H1 (cell line): Measurements from ENCODE around the gene TSPAN2. TPM values are rescaled to one million over a fixed set of nuclear protein-coding genes. Genes with fewer than 3 reads are reported as not detected.

Experiments
- CTCF ChIA-PET: fragments of 300-600 bp; sonication (Branson Sonifier 250); formaldehyde crosslinking; loops from one replicate; lab custom pipeline; 2021; ENCODE audit not compliant: partially characterized antibody; lab: Charles Lee
- POLR2A ChIA-PET: fragments of 300-600 bp; sonication (Branson Sonifier 250); formaldehyde crosslinking; loops from one replicate; lab custom pipeline; 2021; ENCODE audit warnings: inconsistent platforms; ENCODE audit not compliant: partially characterized antibody; lab: Charles Lee
- DNase-seq, 2 experiments: peaks; one replicate each; pipeline versions ENCODE4 v3.0.0 to v3.0.0-alpha.2; 2010 to 2022; ENCODE audit warnings: low spot score in 2 of 2, low read depth in 1 of 2, mixed read lengths in 1 of 2
- FAIRE-seq: peaks from 2 replicates; lab custom pipeline; 2011; peaks lifted over from hg19 to GRCh38; lab: Jason Lieb, UNC
- H2AFZ ChIP-seq: 2 replicates; pipeline ENCODE4 v1.8.1; 2012; ENCODE audit warnings: low read length, inconsistent platforms
- H2AK5ac ChIP-seq: 2 replicates; pipeline ENCODE4 v1.6.1; 2013; ENCODE audit warnings: low read depth, low read length
- H2BK120ac ChIP-seq: replicated peaks from 2 replicates; pipeline ENCODE3; 2013; ENCODE audit warnings: low read depth, low read length, inconsistent platforms
- H2BK12ac ChIP-seq: 2 replicates; pipeline ENCODE4 v1.6.1; 2013; ENCODE audit warnings: low read depth, low read length
- H2BK15ac ChIP-seq: 2 replicates; pipeline ENCODE4 v1.6.1; 2013; ENCODE audit warnings: low read length
- H2BK20ac ChIP-seq: 2 replicates; pipeline ENCODE4 v1.6.1; 2013; ENCODE audit warnings: low read length
- H2BK5ac ChIP-seq: 2 replicates; pipeline ENCODE4 v1.6.1; 2013; ENCODE audit warnings: low read depth, low read length
- H3K14ac ChIP-seq: 2 replicates; pipeline ENCODE4 v1.6.1; 2013; ENCODE audit warnings: inconsistent platforms; ENCODE audit not compliant: insufficient read length
- H3K18ac ChIP-seq: 2 replicates; pipeline ENCODE4 v1.6.1; 2013; ENCODE audit warnings: low read length; ENCODE audit errors: extremely low read depth
- H3K23ac ChIP-seq: 2 replicates; pipeline ENCODE4 v1.6.1; 2013; ENCODE audit warnings: inconsistent platforms; ENCODE audit not compliant: insufficient read length
- H3K23me2 ChIP-seq: 2 replicates; pipeline ENCODE4 v1.6.1; 2013; ENCODE audit warnings: low read depth, low read length
- H3K27ac ChIP-seq: 2 replicates; pipeline ENCODE4 v1.6.1; 2011; ENCODE audit warnings: low read depth, low read length, inconsistent platforms
- H3K27me3 ChIP-seq, 4 experiments: replicated peaks in 1 of 4; 1 replicate in 1 of 4; 2 replicates in 3 of 4; pipeline versions ENCODE4 v1.6.1 to v1.8.1; 2011 to 2013; ENCODE audit warnings: low read length in 3 of 4, mild to moderate bottlenecking in 3 of 4, inconsistent platforms in 2 of 4, mixed read lengths in 2 of 4, moderate library complexity in 1 of 4; ENCODE audit not compliant: control insufficient read depth in 3 of 4, insufficient read depth in 3 of 4; ENCODE audit errors: extremely low read depth in 1 of 4
- H3K36me3 ChIP-seq, 4 experiments: 2 replicates each; pipeline versions ENCODE4 v1.6.1 to v1.8.1; 2011 to 2013; ENCODE audit warnings: mild to moderate bottlenecking in 4 of 4, low read length in 3 of 4, moderate library complexity in 2 of 4, control low read depth in 1 of 4, inconsistent platforms in 1 of 4; ENCODE audit not compliant: insufficient read depth in 4 of 4, control insufficient read depth in 2 of 4
- H3K4ac ChIP-seq: replicated peaks from 2 replicates; pipeline ENCODE3; 2013; ENCODE audit warnings: low read length, low read depth, mixed read lengths, inconsistent platforms; ENCODE audit not compliant: insufficient read length
- H3K4me1 ChIP-seq, 4 experiments: replicated peaks in 1 of 4; 1 replicate in 1 of 4; 2 replicates in 3 of 4; pipeline versions ENCODE4 v1.6.1 to v1.8.1; 2011 to 2013; ENCODE audit warnings: low read length in 3 of 4, inconsistent platforms in 2 of 4, mixed read lengths in 1 of 4; ENCODE audit not compliant: insufficient read depth in 4 of 4, control insufficient read depth in 3 of 4
- H3K4me2 ChIP-seq, 2 experiments: 2 replicates each; pipeline versions ENCODE4 v1.6.1 to v1.8.1; 2011 to 2013; ENCODE audit warnings: low read depth in 2 of 2, low read length in 2 of 2, control low read depth in 1 of 2, inconsistent platforms in 1 of 2, mild to moderate bottlenecking in 1 of 2; ENCODE audit not compliant: insufficient read depth in 1 of 2
- H3K4me3 ChIP-seq, 4 experiments: fragments of 200-600, 300-600 bp in 1 of 4; sonication (generic), shearing (Covaris generic), sonication (Bioruptor Twin) in 1 of 4; 2 replicates each; pipeline versions ENCODE4 v1.5.1 to v1.8.1; 2011 to 2016; ENCODE audit warnings: low read length in 4 of 4, low read depth in 3 of 4, control low read depth in 2 of 4, inconsistent platforms in 2 of 4, mild to moderate bottlenecking in 2 of 4, mixed read lengths in 1 of 4, moderate library complexity in 1 of 4; ENCODE audit not compliant: insufficient read depth in 2 of 4; ENCODE audit errors: extremely low read depth in 1 of 4
- H3K56ac ChIP-seq: replicated peaks from 2 replicates; pipeline ENCODE3; 2013; ENCODE audit warnings: low read depth, mild to moderate bottlenecking, mixed read lengths, low read length, inconsistent platforms; ENCODE audit not compliant: insufficient read length
- H3K79me1 ChIP-seq: 2 replicates; pipeline ENCODE4 v1.6.1; 2013; ENCODE audit warnings: low read depth, low read length, control low read depth
- H3K79me2 ChIP-seq, 2 experiments: 2 replicates each; pipeline versions ENCODE4 v1.6.1 to v1.8.1; 2012 to 2013; ENCODE audit warnings: low read length in 2 of 2, mild to moderate bottlenecking in 2 of 2, inconsistent platforms in 1 of 2; ENCODE audit not compliant: insufficient read depth in 2 of 2, control insufficient read depth in 1 of 2
- H3K9ac ChIP-seq, 4 experiments: replicated peaks in 1 of 4; 1 replicate in 1 of 4; 2 replicates in 3 of 4; pipeline versions ENCODE4 v1.6.1 to v1.8.1; 2011 to 2013; ENCODE audit warnings: low read depth in 3 of 4, low read length in 3 of 4, control low read depth in 2 of 4, mild to moderate bottlenecking in 2 of 4, moderate library complexity in 2 of 4, inconsistent platforms in 1 of 4; ENCODE audit errors: extremely low read depth in 1 of 4
- H3K9me3 ChIP-seq, 2 experiments: 2 replicates each; pipeline versions ENCODE4 v1.6.1 to v1.8.1; 2012 to 2013; ENCODE audit warnings: mild to moderate bottlenecking in 2 of 2, moderate library complexity in 2 of 2, control low read depth in 1 of 2, inconsistent platforms in 1 of 2, low read depth in 1 of 2, low read length in 1 of 2, mixed read lengths in 1 of 2; ENCODE audit not compliant: insufficient read depth in 2 of 2
- H4K20me1 ChIP-seq, 2 experiments: replicated peaks in 1 of 2; 2 replicates each; pipeline versions ENCODE3 to v1.8.1; 2011 to 2013; ENCODE audit warnings: inconsistent platforms in 2 of 2, low read length in 2 of 2, mild to moderate bottlenecking in 1 of 2; ENCODE audit not compliant: insufficient read depth in 2 of 2, control insufficient read depth in 1 of 2
- H4K5ac ChIP-seq: 2 replicates; pipeline ENCODE4 v1.6.1; 2013; ENCODE audit warnings: low read length, low read depth, mixed read lengths, inconsistent platforms; ENCODE audit not compliant: insufficient read length
- H4K8ac ChIP-seq: 2 replicates; pipeline ENCODE4 v1.8.0; 2013; ENCODE audit warnings: mild to moderate bottlenecking, moderate library complexity, low read length, inconsistent platforms; ENCODE audit not compliant: insufficient read depth; ENCODE audit errors: extremely low read depth
- H4K91ac ChIP-seq: replicated peaks from 2 replicates; pipeline ENCODE3; 2013; ENCODE audit warnings: low read length, mixed read lengths, inconsistent platforms; ENCODE audit not compliant: insufficient read length
- BACH1 ChIP-seq: IDR thresholded peaks from 2 replicates; pipeline ENCODE4 v1.6.1; 2012; ENCODE audit warnings: low read length, improper control_type of control experiment
- JUN ChIP-seq: IDR thresholded peaks from 2 replicates; pipeline ENCODE4 v1.6.1; 2011; ENCODE audit warnings: low read depth, mild to moderate bottlenecking, improper control_type of control experiment, low read length
- NANOG ChIP-seq: IDR thresholded peaks from 2 replicates; pipeline ENCODE4 v1.6.1; 2011; ENCODE audit warnings: low read length, low read depth, mild to moderate bottlenecking, inconsistent platforms; ENCODE audit not compliant: insufficient read depth, poor library complexity, severe bottlenecking
- POLR2A ChIP-seq, 2 experiments: IDR thresholded peaks; 1 replicate in 1 of 2; 2 replicates in 1 of 2; pipeline ENCODE4 v1.6.1; 2011; ENCODE audit warnings: low read depth in 2 of 2, low read length in 2 of 2, mild to moderate bottlenecking in 2 of 2; ENCODE audit errors: control extremely low read depth in 1 of 2
- SP1 ChIP-seq: IDR thresholded peaks from 2 replicates; pipeline ENCODE4 v1.6.1; 2011; ENCODE audit warnings: low read depth, low read length
- TAF7 ChIP-seq: optimal IDR thresholded peaks from 2 replicates; pipeline ENCODE3; 2011; ENCODE audit warnings: low read depth, mild to moderate bottlenecking, inconsistent platforms, low read length, moderate library complexity, borderline replicate concordance
- YY1 ChIP-seq: IDR thresholded peaks from 2 replicates; pipeline ENCODE4 v1.6.1; 2011; ENCODE audit warnings: low read depth, mild to moderate bottlenecking, low read length
- WGBS, 2 experiments: shearing (Covaris generic) in 1 of 2; methylation state at CpG; one replicate each; pipeline versions ENCODE4 v1.1.6 to v1.1.7; 2013 to 2015; ENCODE audit warnings: low lambda C conversion rate in 2 of 2, mixed read lengths in 2 of 2, inconsistent platforms in 1 of 2, low coverage in 1 of 2, missing lambda C conversion rate in 1 of 2; ENCODE audit not compliant: insufficient replicate concordance in 2 of 2, insufficient coverage in 1 of 2, insufficient read length in 1 of 2; ENCODE audit errors: extremely low coverage in 1 of 2, missing lambda C conversion rate in 1 of 2; 5-methylcytosine and 5-hydroxymethylcytosine counted together
- polyA plus RNA-seq, 7 experiments: library from polyadenylated mRNA; depleted of rRNA in 3 of 7; stranded (reverse) in 5 of 7; unstranded in 2 of 7; fragments of >200 nt in 5 of 7; fragments of 200-250 nt in 2 of 7; gene quantifications; 1 replicate in 5 of 7; 2 replicates in 1 of 7; 4 replicates in 1 of 7; pipeline versions ENCODE4 v1.2.1 to v1.2.3, GENCODE V29; 2011 to 2013; ENCODE audit warnings: missing spikeins in 2 of 7, mixed read lengths in 2 of 7
- total RNA-seq: library from RNA; stranded (reverse); fragmentation: NEBNext Ultra II Directional; extraction: Animal tissue kit (Norgen Biotek cat#: 25700); gene quantifications from 2 replicates; pipeline ENCODE4 v1.2.1, GENCODE V29; 2021

Gene TSPAN2
- total and polyA plus RNA-seq, 2 of the 8 experiments (the other 6 are each of a cell fraction or from before 2014, with no cell fraction given): 7.4 to 14.2 TPM

- Histone ChIP-seq H3K18ac (no peak overlapping the region), H2AK5ac (no peak overlapping the region), H4K5ac (no peak overlapping the region), H3K4ac (no peak overlapping the region), H3K14ac (no peak overlapping the region), H2BK15ac (no peak overlapping the region), H2BK20ac (no peak overlapping the region), H3K23me2 (no peaks in the 10 kb centered on the region; the same call in 1 of the 2 replicates), H3K56ac (no peak overlapping the region), H2AFZ (no peak overlapping the region), H3K27me3 (no peaks in the 10 kb centered on the region), H4K91ac (no peak overlapping the region), H3K79me2 (no peaks in the 10 kb centered on the region), H3K9me3 (no peaks in the 10 kb centered on the region), H3K4me1 (peaks cover 0 to 2% (median 0%) of the 10 kb centered on the region in 4 experiments; a peak in 2 of 7 replicates), H2BK12ac (no peak overlapping the region), H3K36me3 (no peaks in the 10 kb centered on the region), H3K4me2 (no peak overlapping the region), H2BK120ac (no peak overlapping the region), H2BK5ac (no peak overlapping the region), H4K20me1 (no peaks in the 10 kb centered on the region), H3K27ac (no peak overlapping the region), H3K79me1 (no peaks in the 10 kb centered on the region), H3K9ac (no peak overlapping the region), H3K23ac (no peak overlapping the region), H4K8ac (no peak overlapping the region), H3K4me3 (no peak overlapping the region)
- CTCF ChIA-PET: interaction anchor here (1.2 to 8.7 kb wide), 4 partner anchors 138 to 461 kb away, joined by 3 to 123 read pairs (median 46); no protein-coding TSS in a partner anchor
- TF ChIP-seq YY1 (no peak), TAF7 (no peak), BACH1 (no peak), NANOG (no peak), JUN (no peak), POLR2A (IDR thresholded peaks at IDR 0.05; ENCODE audit: control extremely low read depth in 1 of 2, low read depth in 2 of 2, low read length in 2 of 2) (no peak), SP1 (no peak)
- DNase-seq: no peak
- 87% methylated on average over 10 of the region's 10 CpGs; no CpG with 5 or more reads in 1 of the 2 experiments for WGBS, 2 experiments
- POLR2A ChIA-PET: no interaction called here
- FAIRE-seq: no peak
Measured at GRCh38 chr1:115134850-115135480, 45.7 kb upstream of the TSPAN2 start.
